H1 (cell line): Measurements from ENCODE around the gene CCDC82. TPM values are rescaled to one million over a fixed set of nuclear protein-coding genes. Genes with fewer than 3 reads are reported as not detected.

ENCODE experiments used
- CTCF ChIA-PET: fragments of 300-600 bp; sonication (Branson Sonifier 250); formaldehyde crosslinking; loops from one replicate; lab custom pipeline; 2021; ENCODE audit not compliant: partially characterized antibody; lab: Charles Lee
- POLR2A ChIA-PET: fragments of 300-600 bp; sonication (Branson Sonifier 250); formaldehyde crosslinking; loops from one replicate; lab custom pipeline; 2021; ENCODE audit warnings: inconsistent platforms; ENCODE audit not compliant: partially characterized antibody; lab: Charles Lee
- DNase-seq, 2 experiments: peaks; one replicate each; pipeline versions ENCODE4 v3.0.0 to v3.0.0-alpha.2; 2010 to 2022; ENCODE audit warnings: low spot score in 2 of 2, low read depth in 1 of 2, mixed read lengths in 1 of 2
- FAIRE-seq: peaks from 2 replicates; lab custom pipeline; 2011; peaks lifted over from hg19 to GRCh38; lab: Jason Lieb, UNC
- H2AFZ ChIP-seq: 2 replicates; pipeline ENCODE4 v1.8.1; 2012; ENCODE audit warnings: low read length, inconsistent platforms
- H2AK5ac ChIP-seq: 2 replicates; pipeline ENCODE4 v1.6.1; 2013; ENCODE audit warnings: low read depth, low read length
- H2BK120ac ChIP-seq: replicated peaks from 2 replicates; pipeline ENCODE3; 2013; ENCODE audit warnings: low read depth, low read length, inconsistent platforms
- H2BK12ac ChIP-seq: 2 replicates; pipeline ENCODE4 v1.6.1; 2013; ENCODE audit warnings: low read depth, low read length
- H2BK15ac ChIP-seq: 2 replicates; pipeline ENCODE4 v1.6.1; 2013; ENCODE audit warnings: low read length
- H2BK20ac ChIP-seq: 2 replicates; pipeline ENCODE4 v1.6.1; 2013; ENCODE audit warnings: low read length
- H2BK5ac ChIP-seq: 2 replicates; pipeline ENCODE4 v1.6.1; 2013; ENCODE audit warnings: low read depth, low read length
- H3K14ac ChIP-seq: 2 replicates; pipeline ENCODE4 v1.6.1; 2013; ENCODE audit warnings: inconsistent platforms; ENCODE audit not compliant: insufficient read length
- H3K18ac ChIP-seq: 2 replicates; pipeline ENCODE4 v1.6.1; 2013; ENCODE audit warnings: low read length; ENCODE audit errors: extremely low read depth
- H3K23ac ChIP-seq: 2 replicates; pipeline ENCODE4 v1.6.1; 2013; ENCODE audit warnings: inconsistent platforms; ENCODE audit not compliant: insufficient read length
- H3K23me2 ChIP-seq: 2 replicates; pipeline ENCODE4 v1.6.1; 2013; ENCODE audit warnings: low read depth, low read length
- H3K27ac ChIP-seq: 2 replicates; pipeline ENCODE4 v1.6.1; 2011; ENCODE audit warnings: low read depth, low read length, inconsistent platforms
- H3K27me3 ChIP-seq, 4 experiments: replicated peaks in 1 of 4; 1 replicate in 1 of 4; 2 replicates in 3 of 4; pipeline versions ENCODE4 v1.6.1 to v1.8.1; 2011 to 2013; ENCODE audit warnings: low read length in 3 of 4, mild to moderate bottlenecking in 3 of 4, inconsistent platforms in 2 of 4, mixed read lengths in 2 of 4, moderate library complexity in 1 of 4; ENCODE audit not compliant: control insufficient read depth in 3 of 4, insufficient read depth in 3 of 4; ENCODE audit errors: extremely low read depth in 1 of 4
- H3K36me3 ChIP-seq, 4 experiments: 2 replicates each; pipeline versions ENCODE4 v1.6.1 to v1.8.1; 2011 to 2013; ENCODE audit warnings: mild to moderate bottlenecking in 4 of 4, low read length in 3 of 4, moderate library complexity in 2 of 4, control low read depth in 1 of 4, inconsistent platforms in 1 of 4; ENCODE audit not compliant: insufficient read depth in 4 of 4, control insufficient read depth in 2 of 4
- H3K4ac ChIP-seq: replicated peaks from 2 replicates; pipeline ENCODE3; 2013; ENCODE audit warnings: low read length, low read depth, mixed read lengths, inconsistent platforms; ENCODE audit not compliant: insufficient read length
- H3K4me1 ChIP-seq, 4 experiments: replicated peaks in 1 of 4; 1 replicate in 1 of 4; 2 replicates in 3 of 4; pipeline versions ENCODE4 v1.6.1 to v1.8.1; 2011 to 2013; ENCODE audit warnings: low read length in 3 of 4, inconsistent platforms in 2 of 4, mixed read lengths in 1 of 4; ENCODE audit not compliant: insufficient read depth in 4 of 4, control insufficient read depth in 3 of 4
- H3K4me2 ChIP-seq, 2 experiments: 2 replicates each; pipeline versions ENCODE4 v1.6.1 to v1.8.1; 2011 to 2013; ENCODE audit warnings: low read depth in 2 of 2, low read length in 2 of 2, control low read depth in 1 of 2, inconsistent platforms in 1 of 2, mild to moderate bottlenecking in 1 of 2; ENCODE audit not compliant: insufficient read depth in 1 of 2
- H3K4me3 ChIP-seq, 4 experiments: fragments of 200-600, 300-600 bp in 1 of 4; sonication (generic), shearing (Covaris generic), sonication (Bioruptor Twin) in 1 of 4; 2 replicates each; pipeline versions ENCODE4 v1.5.1 to v1.8.1; 2011 to 2016; ENCODE audit warnings: low read length in 4 of 4, low read depth in 3 of 4, control low read depth in 2 of 4, inconsistent platforms in 2 of 4, mild to moderate bottlenecking in 2 of 4, mixed read lengths in 1 of 4, moderate library complexity in 1 of 4; ENCODE audit not compliant: insufficient read depth in 2 of 4; ENCODE audit errors: extremely low read depth in 1 of 4
- H3K56ac ChIP-seq: replicated peaks from 2 replicates; pipeline ENCODE3; 2013; ENCODE audit warnings: low read depth, mild to moderate bottlenecking, mixed read lengths, low read length, inconsistent platforms; ENCODE audit not compliant: insufficient read length
- H3K79me1 ChIP-seq: 2 replicates; pipeline ENCODE4 v1.6.1; 2013; ENCODE audit warnings: low read depth, low read length, control low read depth
- H3K79me2 ChIP-seq, 2 experiments: 2 replicates each; pipeline versions ENCODE4 v1.6.1 to v1.8.1; 2012 to 2013; ENCODE audit warnings: low read length in 2 of 2, mild to moderate bottlenecking in 2 of 2, inconsistent platforms in 1 of 2; ENCODE audit not compliant: insufficient read depth in 2 of 2, control insufficient read depth in 1 of 2
- H3K9ac ChIP-seq, 4 experiments: replicated peaks in 1 of 4; 1 replicate in 1 of 4; 2 replicates in 3 of 4; pipeline versions ENCODE4 v1.6.1 to v1.8.1; 2011 to 2013; ENCODE audit warnings: low read depth in 3 of 4, low read length in 3 of 4, control low read depth in 2 of 4, mild to moderate bottlenecking in 2 of 4, moderate library complexity in 2 of 4, inconsistent platforms in 1 of 4; ENCODE audit errors: extremely low read depth in 1 of 4
- H3K9me3 ChIP-seq, 2 experiments: 2 replicates each; pipeline versions ENCODE4 v1.6.1 to v1.8.1; 2012 to 2013; ENCODE audit warnings: mild to moderate bottlenecking in 2 of 2, moderate library complexity in 2 of 2, control low read depth in 1 of 2, inconsistent platforms in 1 of 2, low read depth in 1 of 2, low read length in 1 of 2, mixed read lengths in 1 of 2; ENCODE audit not compliant: insufficient read depth in 2 of 2
- H4K20me1 ChIP-seq, 2 experiments: replicated peaks in 1 of 2; 2 replicates each; pipeline versions ENCODE3 to v1.8.1; 2011 to 2013; ENCODE audit warnings: inconsistent platforms in 2 of 2, low read length in 2 of 2, mild to moderate bottlenecking in 1 of 2; ENCODE audit not compliant: insufficient read depth in 2 of 2, control insufficient read depth in 1 of 2
- H4K5ac ChIP-seq: 2 replicates; pipeline ENCODE4 v1.6.1; 2013; ENCODE audit warnings: low read length, low read depth, mixed read lengths, inconsistent platforms; ENCODE audit not compliant: insufficient read length
- H4K8ac ChIP-seq: 2 replicates; pipeline ENCODE4 v1.8.0; 2013; ENCODE audit warnings: mild to moderate bottlenecking, moderate library complexity, low read length, inconsistent platforms; ENCODE audit not compliant: insufficient read depth; ENCODE audit errors: extremely low read depth
- H4K91ac ChIP-seq: replicated peaks from 2 replicates; pipeline ENCODE3; 2013; ENCODE audit warnings: low read length, mixed read lengths, inconsistent platforms; ENCODE audit not compliant: insufficient read length
- CHD1 ChIP-seq: IDR thresholded peaks from 2 replicates; pipeline ENCODE4 v1.6.1; 2012; ENCODE audit warnings: low read depth, low read length, improper control_type of control experiment
- EP300 ChIP-seq, 2 experiments: IDR thresholded peaks; 1 replicate in 1 of 2; 2 replicates in 1 of 2; pipeline ENCODE4 v1.6.1; 2011 to 2012; ENCODE audit warnings: low read depth in 2 of 2, low read length in 2 of 2, mild to moderate bottlenecking in 2 of 2, borderline replicate concordance in 1 of 2, inconsistent platforms in 1 of 2, moderate library complexity in 1 of 2
- GABPA ChIP-seq: IDR thresholded peaks from 2 replicates; pipeline ENCODE4 v1.6.1; 2011; ENCODE audit warnings: mild to moderate bottlenecking, low read length, moderate library complexity, borderline replicate concordance; ENCODE audit not compliant: insufficient read depth
- GTF2F1 ChIP-seq: IDR thresholded peaks from 2 replicates; pipeline ENCODE4 v1.6.1; 2012; ENCODE audit warnings: low read depth, low read length, improper control_type of control experiment, borderline replicate concordance
- NANOG ChIP-seq: IDR thresholded peaks from 2 replicates; pipeline ENCODE4 v1.6.1; 2011; ENCODE audit warnings: low read length, low read depth, mild to moderate bottlenecking, inconsistent platforms; ENCODE audit not compliant: insufficient read depth, poor library complexity, severe bottlenecking
- POU5F1 ChIP-seq: IDR thresholded peaks from 2 replicates; pipeline ENCODE4 v1.6.1; 2011; ENCODE audit warnings: low read depth, mild to moderate bottlenecking, low read length, moderate library complexity
- SP1 ChIP-seq: IDR thresholded peaks from 2 replicates; pipeline ENCODE4 v1.6.1; 2011; ENCODE audit warnings: low read depth, low read length
- SP4 ChIP-seq: IDR thresholded peaks from 2 replicates; pipeline ENCODE4 v1.6.1; 2012; ENCODE audit warnings: low read length, inconsistent platforms
- WGBS, 2 experiments: shearing (Covaris generic) in 1 of 2; methylation state at CpG; one replicate each; pipeline versions ENCODE4 v1.1.6 to v1.1.7; 2013 to 2015; ENCODE audit warnings: low lambda C conversion rate in 2 of 2, mixed read lengths in 2 of 2, inconsistent platforms in 1 of 2, low coverage in 1 of 2, missing lambda C conversion rate in 1 of 2; ENCODE audit not compliant: insufficient replicate concordance in 2 of 2, insufficient coverage in 1 of 2, insufficient read length in 1 of 2; ENCODE audit errors: extremely low coverage in 1 of 2, missing lambda C conversion rate in 1 of 2; 5-methylcytosine and 5-hydroxymethylcytosine counted together
- polyA plus RNA-seq, 7 experiments: library from polyadenylated mRNA; depleted of rRNA in 3 of 7; stranded (reverse) in 5 of 7; unstranded in 2 of 7; fragments of >200 nt in 5 of 7; fragments of 200-250 nt in 2 of 7; gene quantifications; 1 replicate in 5 of 7; 2 replicates in 1 of 7; 4 replicates in 1 of 7; pipeline versions ENCODE4 v1.2.1 to v1.2.3, GENCODE V29; 2011 to 2013; ENCODE audit warnings: missing spikeins in 2 of 7, mixed read lengths in 2 of 7
- total RNA-seq: library from RNA; stranded (reverse); fragmentation: NEBNext Ultra II Directional; extraction: Animal tissue kit (Norgen Biotek cat#: 25700); gene quantifications from 2 replicates; pipeline ENCODE4 v1.2.1, GENCODE V29; 2021
- TF ChIP-seq, protein P1 (sequence below): IDR thresholded peaks from 2 replicates; pipeline ENCODE4 v1.6.1; 2012; ENCODE audit warnings: low read length, inconsistent platforms

Gene CCDC82
- total and polyA plus RNA-seq, 2 of the 8 experiments (the other 6 are each of a cell fraction or from before 2014, with no cell fraction given) = 6.0 to 15.2 TPM

DNA sequence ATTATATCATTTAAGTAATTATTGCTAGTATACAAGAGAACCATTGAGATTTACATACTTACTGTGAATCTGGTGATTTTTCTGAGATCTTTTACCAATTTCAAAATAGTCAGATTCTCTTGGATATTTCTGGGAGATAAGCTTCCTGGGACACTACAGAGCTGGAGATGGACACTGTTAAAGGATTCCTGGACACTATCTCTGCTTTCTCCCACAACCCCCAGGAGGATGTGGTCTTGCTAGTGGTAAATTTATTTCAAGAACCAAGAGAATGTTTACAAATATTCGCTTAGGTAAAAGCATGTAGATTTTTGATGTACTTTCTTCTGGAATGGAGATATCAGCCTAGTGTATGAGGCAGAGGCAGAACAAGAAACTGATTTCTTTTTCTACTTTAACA is 12.9 kb downstream of the CCDC82 start:
- Histone ChIP-seq H4K5ac (no peak overlapping the region), H2BK120ac (no peak overlapping the region), H3K56ac (no peak overlapping the region), H2BK5ac (no peak overlapping the region), H2AFZ (no peak overlapping the region), H3K36me3 (peaks cover 0 to 2% (median 0%) of the 10 kb centered on the region in 4 experiments; a peak in 1 of 8 replicates), H3K23ac (no peak overlapping the region), H4K8ac (no peak overlapping the region), H2BK20ac (no peak overlapping the region), H3K27ac (no peak overlapping the region), H3K4me3 (no peak overlapping the region), H4K91ac (no peak overlapping the region), H3K79me1 (no peaks in the 10 kb centered on the region), H3K9me3 (no peaks in the 10 kb centered on the region), H3K79me2 (no peaks in the 10 kb centered on the region), H2BK12ac (no peak overlapping the region), H2BK15ac (no peak overlapping the region), H3K27me3 (no peaks in the 10 kb centered on the region), H3K4me1 (no peaks in the 10 kb centered on the region), H2AK5ac (no peak overlapping the region), H3K9ac (no peak overlapping the region), H4K20me1 (no peaks in the 10 kb centered on the region), H3K18ac (no peak overlapping the region), H3K4ac (no peak overlapping the region), H3K14ac (no peak overlapping the region), H3K23me2 (no peaks in the 10 kb centered on the region), H3K4me2 (no peak overlapping the region)
- TF ChIP-seq EP300 (IDR thresholded peaks at IDR 0.05; ENCODE audit: borderline replicate concordance in 1 of 2, low read depth in 2 of 2, low read length in 2 of 2) (no peak), CHD1 (no peak), SP1 (no peak), NANOG (no peak), POU5F1 (no peak), SP4 (no peak), GABPA (no peak), GTF2F1 (no peak)
- TF ChIP-seq, protein P1, sequence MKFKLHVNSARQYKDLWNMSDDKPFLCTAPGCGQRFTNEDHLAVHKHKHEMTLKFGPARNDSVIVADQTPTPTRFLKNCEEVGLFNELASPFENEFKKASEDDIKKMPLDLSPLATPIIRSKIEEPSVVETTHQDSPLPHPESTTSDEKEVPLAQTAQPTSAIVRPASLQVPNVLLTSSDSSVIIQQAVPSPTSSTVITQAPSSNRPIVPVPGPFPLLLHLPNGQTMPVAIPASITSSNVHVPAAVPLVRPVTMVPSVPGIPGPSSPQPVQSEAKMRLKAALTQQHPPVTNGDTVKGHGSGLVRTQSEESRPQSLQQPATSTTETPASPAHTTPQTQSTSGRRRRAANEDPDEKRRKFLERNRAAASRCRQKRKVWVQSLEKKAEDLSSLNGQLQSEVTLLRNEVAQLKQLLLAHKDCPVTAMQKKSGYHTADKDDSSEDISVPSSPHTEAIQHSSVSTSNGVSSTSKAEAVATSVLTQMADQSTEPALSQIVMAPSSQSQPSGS = no peak
- no peak for DNase-seq
- WGBS, 2 experiments = 95% methylated on average over 1 of the region's 1 CpG; no CpG with 5 or more reads in 1 of the 2 experiments
- ChIA-PET CTCF (interaction anchor here (1.3 to 1.9 kb wide), 2 partner anchors 17 to 541 kb away, joined by 3 to 6 read pairs; no protein-coding TSS in a partner anchor), POLR2A (no interaction called here)
- FAIRE-seq = no peak
